K562 (cell line): ENCODE data around the gene TNMD. TPM values are rescaled to one million over a fixed set of nuclear protein-coding genes. Genes with fewer than 3 reads are reported as not detected.

Experiments used
- ATAC-seq: fragments of 200-7000 bp; cut with Tn5 transposase; 3 replicates; pipeline ENCODE4 v1.9.1; 2020; ENCODE audit warnings: moderate library complexity
- BruUV-seq: library from RNA; stranded (reverse); fragments of 400-500 nt; replicated peaks from 2 replicates; lab custom pipeline; 2021; lab: Mats Ljungman, UMichigan
- CTCF ChIA-PET: fragments of 300-600 bp; formaldehyde crosslinking; extraction: SDS; loops from one replicate; lab custom pipeline; 2021; ENCODE audit warnings: low intra/inter-chr PET ratio; lab: Yijun Ruan, JAX
- POLR2A ChIA-PET: fragments of 300-600, 350-650 bp; sonication (Branson Sonifier 250); formaldehyde crosslinking; extraction: SDS; loops from one replicate; lab custom pipeline; 2021; ENCODE audit warnings: antibody characterized with exemption, inconsistent platforms; lab: Yijun Ruan, JAX
- DNase-seq, 4 experiments: peaks; one replicate each; pipeline versions ENCODE4 v3.0.0 to v3.0.0-alpha.2; 2011 to 2018; ENCODE audit warnings: low spot score in 3 of 4, mixed read lengths in 3 of 4; ENCODE audit errors: extremely low read depth in 1 of 4
- FAIRE-seq: peaks from 2 replicates; lab custom pipeline; 2011; peaks lifted over from hg19 to GRCh38; lab: Jason Lieb, UNC
- H2AFZ ChIP-seq: 2 replicates; pipeline ENCODE4 v1.6.0; 2011; ENCODE audit warnings: low read depth, low read length, control low read depth, inconsistent platforms
- H3K27ac ChIP-seq: fragments of 200-600 bp; 3 replicates; pipeline ENCODE4 v1.8.0; 2011; ENCODE audit warnings: low read depth, mild to moderate bottlenecking, control low read depth, inconsistent platforms, low read length, moderate library complexity, mixed read lengths; ENCODE audit errors: extremely low read depth
- H3K27me3 ChIP-seq, 2 experiments: fragments of 300-600 bp in 1 of 2; 2 replicates in 1 of 2; 3 replicates in 1 of 2; pipeline versions ENCODE4 v1.6.0 to v1.8.0; 2011; ENCODE audit warnings: inconsistent platforms in 2 of 2, low read length in 2 of 2, mild to moderate bottlenecking in 1 of 2, mixed read lengths in 1 of 2, moderate library complexity in 1 of 2; ENCODE audit not compliant: control insufficient read depth in 2 of 2, insufficient read depth in 2 of 2
- H3K36me3 ChIP-seq: fragments of 300-600 bp; 3 replicates; pipeline ENCODE4 v1.8.0; 2011; ENCODE audit warnings: mild to moderate bottlenecking, low read length, inconsistent platforms; ENCODE audit not compliant: control insufficient read depth, insufficient read depth
- H3K4me1 ChIP-seq, 2 experiments: fragments of 200-600 bp in 1 of 2; replicated peaks in 1 of 2; 2 replicates in 1 of 2; 3 replicates in 1 of 2; pipeline versions ENCODE4 v1.5.1 to v1.8.0; 2011; ENCODE audit warnings: inconsistent platforms in 2 of 2, low read length in 2 of 2, mild to moderate bottlenecking in 1 of 2, mixed read lengths in 1 of 2, moderate library complexity in 1 of 2; ENCODE audit not compliant: control insufficient read depth in 2 of 2, insufficient read depth in 2 of 2
- H3K4me2 ChIP-seq: 2 replicates; pipeline ENCODE4 v1.6.1; 2011; ENCODE audit warnings: low read length, control low read depth, inconsistent platforms, mixed read lengths; ENCODE audit not compliant: insufficient read depth
- H3K4me3 ChIP-seq: fragments of 200-600 bp; sonication (generic), shearing (Covaris generic); 2 replicates; pipeline ENCODE4 v1.5.1; 2016; ENCODE audit warnings: control low read depth, inconsistent platforms
- H3K79me2 ChIP-seq: fragments of 200-600 bp; 3 replicates; pipeline ENCODE4 v1.8.0; 2011; ENCODE audit warnings: low read length, inconsistent platforms; ENCODE audit not compliant: control insufficient read depth, insufficient read depth
- H3K9ac ChIP-seq, 2 experiments: 2 replicates each; pipeline versions ENCODE4 v1.6.0 to v1.6.1; 2011; ENCODE audit warnings: low read depth in 2 of 2, low read length in 2 of 2, control low read depth in 1 of 2, inconsistent platforms in 1 of 2, mild to moderate bottlenecking in 1 of 2, mixed read lengths in 1 of 2; ENCODE audit not compliant: insufficient read depth in 1 of 2
- H3K9me1 ChIP-seq: one replicate; pipeline ENCODE4 v1.6.0; 2011; ENCODE audit warnings: inconsistent platforms, mild to moderate bottlenecking, low read length, moderate library complexity; ENCODE audit not compliant: control insufficient read depth, insufficient read depth
- H3K9me3 ChIP-seq: replicated peaks from 2 replicates; pipeline ENCODE4 v1.5.1; 2011; ENCODE audit warnings: low read depth, low read length, inconsistent platforms; ENCODE audit not compliant: control insufficient read depth, insufficient read depth
- H4K20me1 ChIP-seq: replicated peaks from 2 replicates; pipeline ENCODE4 v1.6.1; 2011; ENCODE audit warnings: low read length, inconsistent platforms, mixed read lengths; ENCODE audit not compliant: control insufficient read depth, insufficient read depth
- ELF4 ChIP-seq: fragments of 450-650 bp; formaldehyde crosslinking; IDR thresholded peaks from 2 replicates; pipeline ENCODE4 v1.4.0; 2022; ENCODE audit warnings: missing genetic modification characterization
- FOXA1 ChIP-seq: fragments of 450-650 bp; IDR thresholded peaks from 2 replicates; pipeline ENCODE4 v1.6.1; 2016; ENCODE audit warnings: mild to moderate bottlenecking, borderline replicate concordance
- GATAD2A ChIP-seq: fragments of 450-650 bp; IDR thresholded peaks from 2 replicates; pipeline ENCODE4 v1.6.1; 2017
- KDM1A ChIP-seq, 2 experiments: fragments of 450-650 bp; IDR thresholded peaks; 2 replicates each; pipeline ENCODE4 v1.6.1; 2016; ENCODE audit warnings: mild to moderate bottlenecking in 2 of 2
- L3MBTL2 ChIP-seq: fragments of 450-650 bp; IDR thresholded peaks from 2 replicates; pipeline ENCODE4 v1.6.1; 2016; ENCODE audit warnings: mild to moderate bottlenecking, moderate library complexity
- RBBP5 ChIP-seq: fragments of 200-600 bp; sonication (generic); IDR thresholded peaks from 2 replicates; pipeline ENCODE4 v1.6.1; 2012; ENCODE audit warnings: borderline replicate concordance, mild to moderate bottlenecking, low read length, control low read depth, inconsistent platforms; ENCODE audit not compliant: insufficient read depth, poor library complexity, severe bottlenecking
- TEAD4 ChIP-seq, 2 experiments: sonication (generic) in 1 of 2; formaldehyde crosslinking in 1 of 2; IDR thresholded peaks; 2 replicates each; pipeline versions ENCODE4 v1.6.1 to v1.8.0; 2012 to 2022; ENCODE audit warnings: borderline replicate concordance in 1 of 2, inconsistent platforms in 1 of 2, low read length in 1 of 2, mild to moderate bottlenecking in 1 of 2, missing genetic modification reagents in 1 of 2
- TRIM28 ChIP-seq: fragments of 450-650 bp; IDR thresholded peaks from 2 replicates; pipeline ENCODE4 v1.6.1; 2017
- YBX1 ChIP-seq: fragments of 450-650 bp; IDR thresholded peaks from 2 replicates; pipeline ENCODE4 v1.7.1; 2016; ENCODE audit warnings: mild to moderate bottlenecking
- ZNF3 ChIP-seq: fragments of 250-450 bp; sonication (Bioruptor Pico); IDR thresholded peaks from 2 replicates; pipeline ENCODE4 v1.5.0; 2021; ENCODE audit warnings: mild to moderate bottlenecking, moderate library complexity
- ZNF316 ChIP-seq: fragments of 450-650 bp; IDR thresholded peaks from 2 replicates; pipeline ENCODE4 v1.6.1; 2016
- WGBS: fragments of 100-300 bp; shearing (Covaris generic); methylation state at CpG from one replicate; pipeline ENCODE4 v1.1.6; 2016; ENCODE audit warnings: low coverage, mixed read lengths; ENCODE audit not compliant: insufficient coverage; ENCODE audit errors: missing lambda C conversion rate; 5-methylcytosine and 5-hydroxymethylcytosine counted together
- in situ Hi-C: fragments of 300-500 bp; cut with MboI; formaldehyde crosslinking; loops from 4 replicates; pipeline ENCODE4 v1.15.0; 2018; ENCODE audit warnings: inconsistent platforms, mixed read lengths
- intact Hi-C: fragments of 100-400 bp; cut with micrococcal nuclease; formaldehyde crosslinking; loops from 2 replicates; pipeline ENCODE4 v1.14.2; 2022
- polyA plus RNA-seq, 8 experiments: library from polyadenylated mRNA; depleted of rRNA in 4 of 8; stranded (reverse) in 5 of 8; unstranded in 3 of 8; fragments of >200 nt; fragmentation: Nextera tagmentation in 2 of 8; fragmentation: Illumina TruSeq in 1 of 8; extraction: Ambion mirVana in 2 of 8; extraction: Trizol in 1 of 8; gene quantifications; 2 replicates each; pipeline versions ENCODE4 v1.2.1 to v1.2.3, GENCODE V29; 2011 to 2014; ENCODE audit warnings: inconsistent platforms in 1 of 8, missing spikeins in 1 of 8
- total RNA-seq, 7 experiments: library from RNA; depleted of rRNA in 6 of 7; stranded (reverse); fragments of >200 nt in 6 of 7; fragmentation: Illumina TruSeq in 2 of 7; extraction: Trizol in 2 of 7; gene quantifications; 2 replicates each; pipeline versions ENCODE4 v1.2.1 to v1.2.3, GENCODE V29; 2011 to 2021; ENCODE audit warnings: low replicate concordance in 1 of 7
- TF ChIP-seq, protein P1 (sequence below): IDR thresholded peaks from 2 replicates; pipeline ENCODE4 v1.6.1; 2016; ENCODE audit warnings: missing genetic modification characterization, missing compliant biosample characterization
- TF ChIP-seq, protein P2 (sequence below): fragments of 450-650 bp; IDR thresholded peaks from 2 replicates; pipeline ENCODE4 v1.6.1; 2017; ENCODE audit warnings: antibody characterized with exemption, mild to moderate bottlenecking
- TF ChIP-seq, protein P3 (sequence below): fragments of 250-450 bp; sonication (Bioruptor Pico); IDR thresholded peaks from 2 replicates; pipeline ENCODE4 v1.5.1; 2021; ENCODE audit warnings: mild to moderate bottlenecking
- TF ChIP-seq, protein P4 (sequence below): IDR thresholded peaks from 2 replicates; pipeline ENCODE4 v1.6.1; 2011; ENCODE audit warnings: borderline replicate concordance, low read depth, mild to moderate bottlenecking, moderate library complexity, low read length; ENCODE audit not compliant: insufficient read depth, poor library complexity, severe bottlenecking

Gene TNMD
- total and polyA plus RNA-seq, 9 of the 15 experiments (the other 6 are each of a cell fraction or from before 2014, with no cell fraction given) = not detected

DNA sequence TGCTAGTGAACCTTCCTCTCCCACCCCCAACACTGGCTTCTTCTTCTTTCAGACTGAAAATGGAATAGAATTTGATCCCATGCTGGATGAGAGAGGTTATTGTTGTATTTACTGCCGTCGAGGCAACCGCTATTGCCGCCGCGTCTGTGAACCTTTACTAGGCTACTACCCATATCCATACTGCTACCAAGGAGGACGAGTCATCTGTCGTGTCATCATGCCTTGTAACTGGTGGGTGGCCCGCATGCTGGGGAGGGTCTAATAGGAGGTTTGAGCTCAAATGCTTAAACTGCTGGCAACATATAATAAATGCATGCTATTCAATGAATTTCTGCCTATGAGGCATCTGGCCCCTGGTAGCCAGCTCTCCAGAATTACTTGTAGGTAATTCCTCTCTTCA, 14.7 kb downstream of the TNMD start:
- FAIRE-seq (no peak), ATAC-seq (no peak), DNase-seq (no peak)
- H3K4me3 ChIP-seq = no peak overlapping the region
- H3K27ac ChIP-seq = no peak overlapping the region
- no peaks in the 10 kb centered on the region for H4K20me1 ChIP-seq
- no peaks in the 10 kb centered on the region for H3K79me2 ChIP-seq
- H3K27me3 ChIP-seq = no peaks in the 10 kb centered on the region
- H3K9me3 ChIP-seq = no peaks in the 10 kb centered on the region
- H3K4me2 ChIP-seq = no peak overlapping the region
- H3K36me3 ChIP-seq = no peaks in the 10 kb centered on the region
- in situ Hi-C loops (no loop called here), intact Hi-C loops (no loop called here)
- ChIA-PET POLR2A (no interaction called here), CTCF (no interaction called here)
- no peak overlapping the region for H3K9ac ChIP-seq
- H3K4me1 ChIP-seq = no peaks in the 10 kb centered on the region
- WGBS = 0% methylated on average over 9 of the region's 9 CpGs
- no TSS peak for BruUV-seq
- H3K9me1 ChIP-seq = no peaks in the 10 kb centered on the region
- no peak overlapping the region for H2AFZ ChIP-seq
- no peak for TF ChIP-seq L3MBTL2
- no peak for TF ChIP-seq TEAD4 (IDR thresholded peaks at IDR 0.05; ENCODE audit: low read length)
- TF ChIP-seq TEAD4 (CRISPR knock-in tag; IDR thresholded peaks at IDR 0.05; ENCODE audit: borderline replicate concordance) = no peak
- TF ChIP-seq, protein P1, sequence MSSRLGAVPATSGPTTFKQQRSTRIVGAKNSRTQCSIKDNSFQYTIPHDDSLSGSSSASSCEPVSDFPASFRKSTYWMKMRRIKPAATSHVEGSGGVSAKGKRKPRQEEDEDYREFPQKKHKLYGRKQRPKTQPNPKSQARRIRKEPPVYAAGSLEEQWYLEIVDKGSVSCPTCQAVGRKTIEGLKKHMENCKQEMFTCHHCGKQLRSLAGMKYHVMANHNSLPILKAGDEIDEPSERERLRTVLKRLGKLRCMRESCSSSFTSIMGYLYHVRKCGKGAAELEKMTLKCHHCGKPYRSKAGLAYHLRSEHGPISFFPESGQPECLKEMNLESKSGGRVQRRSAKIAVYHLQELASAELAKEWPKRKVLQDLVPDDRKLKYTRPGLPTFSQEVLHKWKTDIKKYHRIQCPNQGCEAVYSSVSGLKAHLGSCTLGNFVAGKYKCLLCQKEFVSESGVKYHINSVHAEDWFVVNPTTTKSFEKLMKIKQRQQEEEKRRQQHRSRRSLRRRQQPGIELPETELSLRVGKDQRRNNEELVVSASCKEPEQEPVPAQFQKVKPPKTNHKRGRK = no peak
- TF ChIP-seq ZNF3 (CRISPR knock-in tag) = no peak
- TF ChIP-seq ZNF316 = no peak
- no peak for TF ChIP-seq YBX1
- TF ChIP-seq ELF4 (CRISPR knock-in tag) = no peak
- TF ChIP-seq FOXA1 = no peak
- TF ChIP-seq, protein P2, sequence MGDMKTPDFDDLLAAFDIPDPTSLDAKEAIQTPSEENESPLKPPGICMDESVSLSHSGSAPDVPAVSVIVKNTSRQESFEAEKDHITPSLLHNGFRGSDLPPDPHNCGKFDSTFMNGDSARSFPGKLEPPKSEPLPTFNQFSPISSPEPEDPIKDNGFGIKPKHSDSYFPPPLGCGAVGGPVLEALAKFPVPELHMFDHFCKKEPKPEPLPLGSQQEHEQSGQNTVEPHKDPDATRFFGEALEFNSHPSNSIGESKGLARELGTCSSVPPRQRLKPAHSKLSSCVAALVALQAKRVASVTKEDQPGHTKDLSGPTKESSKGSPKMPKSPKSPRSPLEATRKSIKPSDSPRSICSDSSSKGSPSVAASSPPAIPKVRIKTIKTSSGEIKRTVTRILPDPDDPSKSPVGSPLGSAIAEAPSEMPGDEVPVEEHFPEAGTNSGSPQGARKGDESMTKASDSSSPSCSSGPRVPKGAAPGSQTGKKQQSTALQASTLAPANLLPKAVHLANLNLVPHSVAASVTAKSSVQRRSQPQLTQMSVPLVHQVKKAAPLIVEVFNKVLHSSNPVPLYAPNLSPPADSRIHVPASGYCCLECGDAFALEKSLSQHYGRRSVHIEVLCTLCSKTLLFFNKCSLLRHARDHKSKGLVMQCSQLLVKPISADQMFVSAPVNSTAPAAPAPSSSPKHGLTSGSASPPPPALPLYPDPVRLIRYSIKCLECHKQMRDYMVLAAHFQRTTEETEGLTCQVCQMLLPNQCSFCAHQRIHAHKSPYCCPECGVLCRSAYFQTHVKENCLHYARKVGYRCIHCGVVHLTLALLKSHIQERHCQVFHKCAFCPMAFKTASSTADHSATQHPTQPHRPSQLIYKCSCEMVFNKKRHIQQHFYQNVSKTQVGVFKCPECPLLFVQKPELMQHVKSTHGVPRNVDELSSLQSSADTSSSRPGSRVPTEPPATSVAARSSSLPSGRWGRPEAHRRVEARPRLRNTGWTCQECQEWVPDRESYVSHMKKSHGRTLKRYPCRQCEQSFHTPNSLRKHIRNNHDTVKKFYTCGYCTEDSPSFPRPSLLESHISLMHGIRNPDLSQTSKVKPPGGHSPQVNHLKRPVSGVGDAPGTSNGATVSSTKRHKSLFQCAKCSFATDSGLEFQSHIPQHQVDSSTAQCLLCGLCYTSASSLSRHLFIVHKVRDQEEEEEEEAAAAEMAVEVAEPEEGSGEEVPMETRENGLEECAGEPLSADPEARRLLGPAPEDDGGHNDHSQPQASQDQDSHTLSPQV = no peak
- TF ChIP-seq, protein P3, sequence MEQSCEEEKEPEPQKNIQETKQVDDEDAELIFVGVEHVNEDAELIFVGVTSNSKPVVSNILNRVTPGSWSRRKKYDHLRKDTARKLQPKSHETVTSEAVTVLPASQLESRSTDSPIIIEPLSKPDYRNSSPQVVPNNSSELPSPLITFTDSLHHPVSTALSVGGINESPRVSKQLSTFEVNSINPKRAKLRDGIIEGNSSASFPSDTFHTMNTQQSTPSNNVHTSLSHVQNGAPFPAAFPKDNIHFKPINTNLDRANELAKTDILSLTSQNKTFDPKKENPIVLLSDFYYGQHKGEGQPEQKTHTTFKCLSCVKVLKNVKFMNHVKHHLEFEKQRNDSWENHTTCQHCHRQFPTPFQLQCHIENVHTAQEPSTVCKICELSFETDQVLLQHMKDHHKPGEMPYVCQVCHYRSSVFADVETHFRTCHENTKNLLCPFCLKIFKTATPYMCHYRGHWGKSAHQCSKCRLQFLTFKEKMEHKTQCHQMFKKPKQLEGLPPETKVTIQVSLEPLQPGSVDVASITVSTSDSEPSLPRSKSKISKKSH (CRISPR knock-in tag) = no peak
- no peak for TF ChIP-seq RBBP5
- no peak for TF ChIP-seq TRIM28
- TF ChIP-seq, protein P4, sequence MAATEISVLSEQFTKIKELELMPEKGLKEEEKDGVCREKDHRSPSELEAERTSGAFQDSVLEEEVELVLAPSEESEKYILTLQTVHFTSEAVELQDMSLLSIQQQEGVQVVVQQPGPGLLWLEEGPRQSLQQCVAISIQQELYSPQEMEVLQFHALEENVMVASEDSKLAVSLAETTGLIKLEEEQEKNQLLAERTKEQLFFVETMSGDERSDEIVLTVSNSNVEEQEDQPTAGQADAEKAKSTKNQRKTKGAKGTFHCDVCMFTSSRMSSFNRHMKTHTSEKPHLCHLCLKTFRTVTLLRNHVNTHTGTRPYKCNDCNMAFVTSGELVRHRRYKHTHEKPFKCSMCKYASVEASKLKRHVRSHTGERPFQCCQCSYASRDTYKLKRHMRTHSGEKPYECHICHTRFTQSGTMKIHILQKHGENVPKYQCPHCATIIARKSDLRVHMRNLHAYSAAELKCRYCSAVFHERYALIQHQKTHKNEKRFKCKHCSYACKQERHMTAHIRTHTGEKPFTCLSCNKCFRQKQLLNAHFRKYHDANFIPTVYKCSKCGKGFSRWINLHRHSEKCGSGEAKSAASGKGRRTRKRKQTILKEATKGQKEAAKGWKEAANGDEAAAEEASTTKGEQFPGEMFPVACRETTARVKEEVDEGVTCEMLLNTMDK = no peak
- no peak for TF ChIP-seq KDM1A (IDR thresholded peaks at IDR 0.05)
- TF ChIP-seq GATAD2A = no peak
